NT2/D1 (cell line): ENCODE results near the gene SLC26A6.

Experiments
- SUZ12 ChIP-seq: IDR thresholded peaks from 2 replicates; pipeline ENCODE4 v1.6.1; 2011; ENCODE audit not compliant: insufficient read length, insufficient read depth; ENCODE audit errors: extremely low read depth
- ZNF274 ChIP-seq: IDR thresholded peaks from 2 replicates; pipeline ENCODE4 v1.6.1; 2011; ENCODE audit warnings: mild to moderate bottlenecking, low read depth, low read length

GRCh38 chr3:48623851-48624547, 11.3 kb downstream of the SLC26A6 start:
- TF ChIP-seq ZNF274 (no peak), SUZ12 (no peak)
